ENCODE results near the gene SH3YL1.

SH3YL1 gene

DNA sequence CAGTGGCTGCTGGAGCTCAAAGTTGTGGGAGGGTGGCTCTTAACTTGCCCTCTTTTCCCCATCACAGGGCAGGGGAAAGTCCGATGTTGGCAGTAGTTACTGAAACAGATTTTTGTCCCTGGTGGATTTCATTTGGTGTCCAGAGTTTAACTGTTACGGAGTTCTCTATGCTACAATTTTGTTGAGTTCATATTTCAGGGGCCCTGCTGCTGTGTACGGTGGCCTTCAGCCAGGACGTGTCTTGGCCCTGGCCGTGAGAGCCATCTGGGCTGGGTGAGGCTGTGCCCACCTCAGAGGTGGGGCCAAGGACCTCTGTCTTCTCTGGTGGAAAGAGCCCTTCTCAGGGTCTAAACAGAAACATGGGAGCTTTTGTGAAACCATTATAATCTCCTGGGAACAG, 67.4 kb downstream of the SH3YL1 start:
- ChIA-PET CTCF (interaction anchor here (0.6 kb wide), 1 partner anchor 870 kb away, joined by 4 read pairs; no protein-coding TSS in a partner anchor), POLR2A (no interaction called here)
- no peak for TF ChIP-seq FOXK2 (IDR thresholded peaks at IDR 0.05)
- TF ChIP-seq, protein P1, sequence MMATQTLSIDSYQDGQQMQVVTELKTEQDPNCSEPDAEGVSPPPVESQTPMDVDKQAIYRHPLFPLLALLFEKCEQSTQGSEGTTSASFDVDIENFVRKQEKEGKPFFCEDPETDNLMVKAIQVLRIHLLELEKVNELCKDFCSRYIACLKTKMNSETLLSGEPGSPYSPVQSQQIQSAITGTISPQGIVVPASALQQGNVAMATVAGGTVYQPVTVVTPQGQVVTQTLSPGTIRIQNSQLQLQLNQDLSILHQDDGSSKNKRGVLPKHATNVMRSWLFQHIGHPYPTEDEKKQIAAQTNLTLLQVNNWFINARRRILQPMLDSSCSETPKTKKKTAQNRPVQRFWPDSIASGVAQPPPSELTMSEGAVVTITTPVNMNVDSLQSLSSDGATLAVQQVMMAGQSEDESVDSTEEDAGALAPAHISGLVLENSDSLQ (IDR thresholded peaks at IDR 0.05) = no peak
- TF ChIP-seq ZNF384 (IDR thresholded peaks at IDR 0.05) = no peak
- TF ChIP-seq SP1 (IDR thresholded peaks at IDR 0.05) = no peak
- TF ChIP-seq LEF1 (IDR thresholded peaks at IDR 0.05; ENCODE audit: borderline replicate concordance) = no peak
- TF ChIP-seq FOXA1 (IDR thresholded peaks at IDR 0.05) = no peak
- no peak for TF ChIP-seq CTBP1 (IDR thresholded peaks at IDR 0.05; ENCODE audit: borderline replicate concordance)
- TF ChIP-seq L3MBTL2 (conservative IDR thresholded peaks at IDR 0.05) = no peak
- TF ChIP-seq ARNT (IDR thresholded peaks at IDR 0.05) = no peak
- no peak for DNase-seq (ENCODE audit: extremely low spot score)

- POLR2A ChIA-PET = no interaction called here
- no peak for DNase-seq (ENCODE audit: extremely low spot score)
- CTCF ChIA-PET = no interaction called here
- TF ChIP-seq LEF1 (IDR thresholded peaks at IDR 0.05; ENCODE audit: borderline replicate concordance) = no peak
- no peak for TF ChIP-seq HDGF (IDR thresholded peaks at IDR 0.05; ENCODE audit: borderline replicate concordance)
- no peak for TF ChIP-seq FOXM1 (IDR thresholded peaks at IDR 0.05; ENCODE audit: borderline replicate concordance)
- TF ChIP-seq NFRKB (IDR thresholded peaks at IDR 0.05) = no peak
- TF ChIP-seq FOXA1 (IDR thresholded peaks at IDR 0.05) = no peak
- no peak for TF ChIP-seq L3MBTL2 (conservative IDR thresholded peaks at IDR 0.05)
- TF ChIP-seq ZNF384 (IDR thresholded peaks at IDR 0.05) = no peak
- no peak for TF ChIP-seq BHLHE40 (IDR thresholded peaks at IDR 0.05; ENCODE audit: borderline replicate concordance)
- no peak for TF ChIP-seq SP1 (IDR thresholded peaks at IDR 0.05)
- TF ChIP-seq CTBP1 (IDR thresholded peaks at IDR 0.05; ENCODE audit: borderline replicate concordance) = no peak
- no peak for TF ChIP-seq FOXK2 (IDR thresholded peaks at IDR 0.05)
- TF ChIP-seq ELF4 (IDR thresholded peaks at IDR 0.05) = no peak
- TF ChIP-seq, protein P1 (IDR thresholded peaks at IDR 0.05) = no peak
- no peak for TF ChIP-seq TARDBP (IDR thresholded peaks at IDR 0.05)
- no peak for TF ChIP-seq ARNT (IDR thresholded peaks at IDR 0.05)
- no peak for TF ChIP-seq SUZ12 (IDR thresholded peaks at IDR 0.05)
Observed at GRCh38 chr2:195932-196331, 67.9 kb downstream of the SH3YL1 start.

- no peak for DNase-seq (ENCODE audit: extremely low spot score)
- TF ChIP-seq ELF4 (IDR thresholded peaks at IDR 0.05) (no peak), SP1 (IDR thresholded peaks at IDR 0.05) (no peak), SUZ12 (IDR thresholded peaks at IDR 0.05) (no peak), LEF1 (IDR thresholded peaks at IDR 0.05; ENCODE audit: borderline replicate concordance) (no peak), L3MBTL2 (conservative IDR thresholded peaks at IDR 0.05) (no peak), BHLHE40 (IDR thresholded peaks at IDR 0.05; ENCODE audit: borderline replicate concordance) (no peak), FOXM1 (IDR thresholded peaks at IDR 0.05; ENCODE audit: borderline replicate concordance) (no peak), CTBP1 (IDR thresholded peaks at IDR 0.05; ENCODE audit: borderline replicate concordance) (no peak), TARDBP (IDR thresholded peaks at IDR 0.05) (no peak), ARNT (IDR thresholded peaks at IDR 0.05) (no peak), NFRKB (IDR thresholded peaks at IDR 0.05) (no peak), FOXA1 (IDR thresholded peaks at IDR 0.05) (no peak), FOXK2 (IDR thresholded peaks at IDR 0.05) (no peak), HDGF (IDR thresholded peaks at IDR 0.05; ENCODE audit: borderline replicate concordance) (no peak), ZNF384 (IDR thresholded peaks at IDR 0.05) (no peak)
- TF ChIP-seq, protein P1 (IDR thresholded peaks at IDR 0.05) = no peak
- ChIA-PET CTCF (no interaction called here), POLR2A (no interaction called here)
Observed at GRCh38 chr2:193141-193671, 70.6 kb downstream of the SH3YL1 start.

GRCh38 chr2:191311-192190, 72.3 kb downstream of the SH3YL1 start:
- DNase-seq (ENCODE audit: extremely low spot score) = no peak
- ChIA-PET POLR2A (no interaction called here), CTCF (no interaction called here)
- TF ChIP-seq TARDBP (IDR thresholded peaks at IDR 0.05) (no peak), ELF4 (IDR thresholded peaks at IDR 0.05) (no peak), LEF1 (IDR thresholded peaks at IDR 0.05; ENCODE audit: borderline replicate concordance) (no peak), FOXM1 (IDR thresholded peaks at IDR 0.05; ENCODE audit: borderline replicate concordance) (no peak), SUZ12 (IDR thresholded peaks at IDR 0.05) (no peak), ARNT (IDR thresholded peaks at IDR 0.05) (no peak)

DNA sequence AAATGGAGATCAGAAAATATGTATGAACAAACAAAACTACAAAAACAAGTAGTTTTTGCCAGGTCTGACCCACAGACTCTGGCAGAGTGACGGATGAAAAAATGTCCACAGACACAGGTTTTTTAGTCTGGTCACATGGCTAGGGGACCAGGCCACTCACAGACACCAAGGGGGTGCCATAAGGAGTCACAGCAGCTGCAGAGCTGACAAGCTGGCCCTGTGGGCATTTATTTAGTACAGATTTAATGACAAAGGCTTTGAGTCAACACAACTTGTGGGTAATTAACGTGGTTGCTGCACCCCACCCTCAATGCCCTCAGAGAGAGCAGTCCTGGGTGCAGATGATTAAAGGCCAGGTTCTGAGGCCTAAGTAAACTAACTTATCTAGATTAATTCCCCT, 76.0 kb downstream of the SH3YL1 start:
- CTCF ChIA-PET = no interaction called here
- POLR2A ChIA-PET = no interaction called here
- no peak for TF ChIP-seq NFRKB (IDR thresholded peaks at IDR 0.05)
- TF ChIP-seq ZNF384 (IDR thresholded peaks at IDR 0.05) = no peak
- no peak for TF ChIP-seq FOXA1 (IDR thresholded peaks at IDR 0.05)
- TF ChIP-seq HDGF (IDR thresholded peaks at IDR 0.05; ENCODE audit: borderline replicate concordance) = no peak
- TF ChIP-seq FOXK2 (IDR thresholded peaks at IDR 0.05) = no peak
- TF ChIP-seq, protein P1 (IDR thresholded peaks at IDR 0.05) = no peak
- DNase-seq (ENCODE audit: extremely low spot score) = no peak
